ENCODE measurements around the gene LDAH.

- TF ChIP-seq CTCF (IDR thresholded peaks at IDR 0.05) (no peak), POLR2A (IDR thresholded peaks at IDR 0.05) (no peak)
Observed at GRCh38 chr2:20803974-20804373, 18.9 kb downstream of the LDAH start.
